Motor neuron (in vitro differentiated cells): ENCODE results near the gene ACSF3. TPM values are rescaled to one million over a fixed set of nuclear protein-coding genes. Genes with fewer than 3 reads are reported as not detected.
"Not testable (repeated sequence)": the region's sequence is repeated elsewhere in the genome, so short reads cannot be mapped to it uniquely, and the experiment has no call there.

Source experiments
- ATAC-seq, 8 experiments: fragments of 200-7000 bp; cut with Tn5 transposase; replicated peaks in 6 of 8; 2 replicates each; pipeline ENCODE4 v1.8.0; 2021; ENCODE audit warnings: mild to moderate bottlenecking in 8 of 8, moderate library complexity in 8 of 8
- H3K27ac ChIP-seq, 2 donors: fragments of 250-450 bp; sonication (Bioruptor Pico); 2 replicates each; pipeline ENCODE4 v1.9.0; 2021; ENCODE audit warnings: antibody characterized with exemption in 2 of 2, mild to moderate bottlenecking in 2 of 2, moderate library complexity in 1 of 2
- H3K4me1 ChIP-seq, 2 donors: fragments of 250-450 bp; sonication (Bioruptor Pico); replicated peaks in 1 of 2; 2 replicates each; pipeline ENCODE4 v1.6.1; 2021; ENCODE audit warnings: antibody characterized with exemption in 2 of 2, mild to moderate bottlenecking in 2 of 2, moderate library complexity in 1 of 2
- H3K4me3 ChIP-seq, 5 donors: fragments of 250-450 bp; sonication (Bioruptor Pico); 2 replicates each; pipeline ENCODE4 v1.9.0; 2021; ENCODE audit warnings: antibody characterized with exemption in 5 of 5, mild to moderate bottlenecking in 5 of 5, moderate library complexity in 4 of 5
- WGBS, 10 experiments: fragments of 450-650 bp; shearing (Covaris generic); methylation state at CpG; one replicate each; pipeline ENCODE4 v1.0.0; 2022; 5-methylcytosine and 5-hydroxymethylcytosine counted together
- in situ Hi-C, 9 experiments: fragments of 400-800 bp; cut with MboI; loops; one replicate each; pipeline ENCODE4 v1.15.0; 2021; ENCODE audit warnings: low sequenced_read_pairs in 9 of 9, low pct_unique_long_range_greater_than_20kb in 2 of 9; ENCODE audit not compliant: unreplicated experiment in 9 of 9
- total RNA-seq, 8 experiments: library from RNA; unstranded; fragments of 300-600 nt; gene quantifications; 2 replicates each; pipeline versions ENCODE4 v1.2.3 to v1.2.4, GENCODE V29; 2022

ACSF3 gene
- total RNA-seq, 8 experiments from 2014 or later = 7.7 to 39.8 (median 13.8) TPM

DNA sequence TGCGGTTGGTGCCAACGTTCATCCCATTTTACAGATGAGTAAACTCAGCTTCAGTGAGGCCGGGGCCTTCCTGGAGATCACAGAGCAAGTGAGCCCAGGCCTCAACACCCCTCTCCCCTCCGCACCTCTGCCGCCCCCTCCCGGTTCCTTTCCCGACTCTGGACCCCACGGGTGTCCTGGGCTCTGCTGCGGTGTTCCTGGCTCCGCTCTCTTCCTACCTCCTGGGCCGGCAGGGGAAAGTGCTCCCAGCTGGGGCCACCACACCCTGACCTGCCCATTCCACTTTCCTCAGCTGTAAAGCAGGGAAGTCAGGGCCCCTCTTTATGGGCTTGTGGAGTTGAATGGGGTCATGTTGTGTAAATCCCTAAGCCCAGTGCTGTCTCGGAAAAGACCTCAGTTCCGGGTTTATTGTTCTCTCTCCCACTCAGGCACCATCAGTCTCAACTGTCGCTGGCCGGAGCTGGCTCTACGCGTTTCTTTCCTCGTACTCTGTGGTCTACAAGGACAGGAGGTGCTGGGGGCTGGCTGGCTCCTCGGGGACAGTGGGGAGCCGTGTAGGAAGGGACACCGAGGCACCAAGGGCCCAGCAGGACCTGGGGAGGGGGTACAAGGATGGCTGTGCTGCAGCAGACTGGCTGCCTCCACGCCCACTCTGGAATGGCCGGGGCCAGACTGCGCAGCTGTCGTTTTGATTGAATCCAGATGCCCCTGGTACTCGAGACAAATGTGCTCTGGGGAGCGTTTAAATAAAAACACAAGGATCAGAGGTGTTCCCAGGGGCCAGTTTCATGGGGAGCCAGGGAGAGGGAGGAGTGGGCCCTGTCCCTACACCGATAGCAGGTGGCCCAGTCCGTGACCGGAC is 21.7 kb upstream of the ACSF3 start:
- peak; percentile 10 to 78 (median 56) for ATAC-seq
- in situ Hi-C loops = no loop called here

DNA sequence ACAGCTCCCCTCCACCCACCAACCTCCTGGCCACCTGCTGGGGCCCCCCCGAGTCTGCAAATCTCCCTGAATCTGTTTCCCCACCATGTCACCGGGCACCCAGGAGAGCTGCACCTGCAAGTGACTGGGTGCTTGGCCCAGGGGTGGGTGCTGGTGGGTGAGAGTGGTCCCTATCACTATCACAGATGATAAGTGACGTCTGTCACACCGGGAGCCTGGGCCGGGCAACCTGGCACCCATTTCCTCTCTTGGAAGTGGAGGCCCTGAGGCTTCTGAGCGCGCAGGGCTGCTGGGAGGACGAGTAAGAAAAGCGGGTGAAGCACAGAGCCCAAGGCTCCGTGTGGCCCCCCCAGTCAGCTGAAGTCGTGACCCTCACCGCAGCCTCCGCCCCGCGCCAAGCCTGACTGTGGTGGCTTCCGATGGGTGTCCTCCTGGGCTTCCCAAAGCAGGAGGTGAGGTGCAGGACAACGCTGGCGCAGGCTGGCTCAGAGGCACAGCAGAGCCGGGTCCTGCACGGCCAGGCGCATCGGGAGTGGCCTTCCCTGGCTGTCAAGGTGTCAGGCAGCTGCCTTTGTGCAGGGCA is 21.0 kb upstream of the ACSF3 start:
- no peak overlapping the region for H3K4me3 ChIP-seq
- 40 to 98% (median 63%) methylated on average over 1 to 9 of the region's 22 CpGs; no CpG with 5 or more reads in 4 of the 10 experiments for WGBS, 10 experiments
- peaks cover 11 to 14% of the 10 kb centered on the region in 2 donors for H3K4me1 ChIP-seq
- peak overlapping the region in 1 of 2 donors; percentile 60 for H3K27ac ChIP-seq
- in situ Hi-C loops = no loop called here
- no peak for ATAC-seq

More for the DNA sequence above, 21.7 kb upstream of the ACSF3 start:
- peak overlapping the region; percentile 60 to 76 for H3K27ac ChIP-seq
- peaks cover 11 to 17% of the 10 kb centered on the region in 2 donors for H3K4me1 ChIP-seq
- WGBS, 10 experiments = 0 to 48% (median 16%) methylated on average over 1 to 16 of the region's 30 CpGs; no CpG with 5 or more reads in 5 of the 10 experiments
- no peak overlapping the region for H3K4me3 ChIP-seq

GRCh38 chr16:89073346-89074071 is 20.1 kb upstream of the ACSF3 start:
- peak in 2 of 8 experiments; percentile 82 to 85 for ATAC-seq
- H3K4me3 ChIP-seq = no peak overlapping the region
- no peak overlapping the region for H3K27ac ChIP-seq
- 13 to 100% (median 93%) methylated on average over 1 to 18 of the region's 34 CpGs; no CpG with 5 or more reads in 3 of the 10 experiments for WGBS, 10 experiments
- in situ Hi-C loops = no loop called here
- H3K4me1 ChIP-seq = peaks cover 11 to 14% of the 10 kb centered on the region in 2 donors

DNA sequence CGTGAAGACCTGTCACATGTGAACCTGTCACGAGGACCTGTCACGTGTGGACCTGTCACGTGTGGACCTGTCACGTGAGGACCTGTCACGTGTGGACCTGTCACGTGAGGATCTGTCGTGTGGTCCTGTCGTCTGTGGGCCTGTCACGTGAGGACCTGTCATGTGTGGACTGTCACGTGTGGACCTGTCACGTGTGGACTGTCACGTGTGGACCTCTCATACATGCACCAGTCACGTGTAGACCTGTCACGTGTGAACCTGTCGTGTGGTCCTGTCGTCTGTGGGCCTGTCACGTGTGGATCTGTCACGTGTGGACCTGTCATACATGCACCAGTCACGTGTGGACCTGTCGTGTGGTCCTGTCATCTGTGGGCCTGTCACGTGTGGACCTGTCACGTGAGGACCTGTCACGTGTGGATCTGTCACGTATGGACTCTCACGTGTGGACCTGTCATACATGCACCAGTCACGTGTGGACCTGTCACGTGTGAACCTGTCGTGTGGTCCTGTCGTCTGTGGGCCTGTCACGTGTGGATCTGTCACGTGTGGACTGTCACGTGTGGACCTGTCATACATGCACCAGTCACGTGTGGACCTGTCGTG is 19.5 kb upstream of the ACSF3 start:
- in situ Hi-C loops, H3K27ac ChIP-seq, H3K4me3 ChIP-seq, ATAC-seq: not testable (repeated sequence)
- WGBS, 10 experiments = 94 to 100% (median 95%) methylated on average over 1 to 9 of the region's 35 CpGs; no CpG with 5 or more reads in 6 of the 10 experiments
- H3K4me1 ChIP-seq = peaks cover 11 to 14% of the 10 kb centered on the region in 2 donors

- Histone ChIP-seq H3K4me3 (no peak overlapping the region), H3K27ac (peak overlapping the region; percentile 30 to 36), H3K4me1 (peaks cover 11 to 14% of the 10 kb centered on the region in 2 donors)
- peak in 5 of 8 experiments; percentile 50 to 74 (median 65) for ATAC-seq
- 72 to 87% (median 80%) methylated on average over 1 to 16 of the region's 37 CpGs; no CpG with 5 or more reads in 7 of the 10 experiments for WGBS, 10 experiments
- in situ Hi-C loops = no loop called here
These were observed 18.6 kb upstream of the ACSF3 start for GRCh38 chr16:89074803-89075688.

DNA sequence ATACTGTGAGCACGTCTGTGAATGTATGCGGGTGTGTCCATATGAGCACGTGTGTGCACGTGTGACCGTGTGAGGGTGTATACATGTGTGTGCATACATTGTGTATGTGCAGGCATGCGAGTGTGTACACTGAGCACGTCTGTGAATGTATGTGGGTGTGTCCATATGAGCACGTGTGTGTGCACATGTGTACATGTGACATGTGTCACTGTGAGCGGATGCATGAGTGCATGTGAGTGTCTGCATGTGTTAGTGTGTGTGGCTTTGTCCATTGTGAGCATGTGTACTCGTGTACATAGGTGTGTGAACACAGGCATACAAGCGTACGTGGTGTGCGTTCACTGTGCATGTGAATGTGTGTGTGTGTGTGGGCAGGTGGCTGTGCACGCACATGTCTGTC is 17.5 kb upstream of the ACSF3 start:
- WGBS, 10 experiments = 60 to 100% (median 87%) methylated on average over 1 to 10 of the region's 14 CpGs; no CpG with 5 or more reads in 3 of the 10 experiments
- in situ Hi-C loops = no loop called here
- peaks cover 11 to 14% of the 10 kb centered on the region in 2 donors for H3K4me1 ChIP-seq
- no peak overlapping the region for H3K27ac ChIP-seq
- ATAC-seq = no peak
- no peak overlapping the region for H3K4me3 ChIP-seq

- ATAC-seq = no peak
- Histone ChIP-seq H3K4me1 (peaks cover 5 to 7% of the 10 kb centered on the region in 2 donors), H3K4me3 (no peak overlapping the region), H3K27ac (no peak overlapping the region)
- WGBS, 10 experiments = 33 to 60% (median 52%) methylated on average over 1 to 2 of the region's 16 CpGs; no CpG with 5 or more reads in 7 of the 10 experiments
- in situ Hi-C loops = no loop called here
These were observed 16.6 kb upstream of the ACSF3 start for GRCh38 chr16:89077076-89077475.

DNA sequence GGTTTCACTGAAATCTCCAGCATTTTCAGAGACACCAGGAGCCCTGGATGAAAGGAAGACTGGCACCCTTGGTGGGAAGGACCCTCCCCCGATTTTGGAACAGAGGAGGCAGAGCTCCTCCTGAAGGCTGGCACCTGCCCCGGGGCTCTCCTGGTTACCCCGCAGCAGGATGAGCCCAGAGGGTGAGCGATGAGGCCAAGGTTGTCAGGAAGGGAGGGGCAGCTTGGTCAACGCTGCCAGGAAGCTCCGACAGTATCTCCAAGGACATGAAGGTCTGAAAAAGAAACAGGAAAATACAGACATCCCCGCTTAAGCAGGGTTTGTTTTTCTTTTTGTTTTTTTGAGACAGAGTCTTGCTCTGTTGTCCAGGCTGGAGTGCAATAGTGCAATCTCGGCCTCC is 15.5 kb upstream of the ACSF3 start:
- Histone ChIP-seq H3K27ac (no peak overlapping the region), H3K4me3 (no peak overlapping the region), H3K4me1 (no peaks in the 10 kb centered on the region)
- in situ Hi-C loops = no loop called here
- 60 to 98% (median 70%) methylated on average over 1 to 7 of the region's 8 CpGs; no CpG with 5 or more reads in 6 of the 10 experiments for WGBS, 10 experiments
- no peak for ATAC-seq

DNA sequence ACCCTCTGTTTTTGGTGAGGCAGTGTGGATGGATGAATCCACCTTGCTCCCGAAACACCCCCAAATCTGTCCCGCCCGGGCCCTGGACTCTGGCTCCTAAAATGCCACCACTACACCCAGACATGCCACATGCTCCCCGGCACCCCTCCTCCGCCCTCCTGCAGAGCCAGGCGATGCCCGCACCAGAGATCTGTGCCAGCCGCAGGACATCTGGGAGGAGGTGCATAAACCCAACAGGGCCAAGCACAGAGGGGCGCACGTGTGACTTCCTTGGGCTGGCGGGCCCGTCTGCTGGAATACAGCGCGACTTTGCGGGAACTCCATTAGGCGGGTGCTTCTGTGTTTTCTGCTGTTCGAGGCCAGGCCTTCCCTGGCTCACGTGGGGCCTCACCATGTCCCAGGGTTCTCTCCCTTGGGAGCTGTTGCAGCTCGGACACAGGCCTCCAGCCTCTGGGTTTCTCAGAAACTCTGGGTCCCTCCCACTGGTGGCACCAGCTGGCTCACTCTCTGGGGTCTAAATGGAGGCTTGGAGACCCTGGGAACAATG is 14.1 kb upstream of the ACSF3 start:
- no peak for ATAC-seq
- Histone ChIP-seq H3K27ac (no peak overlapping the region), H3K4me1 (no peaks in the 10 kb centered on the region), H3K4me3 (no peak overlapping the region)
- 50 to 100% (median 80%) methylated on average over 1 of the region's 19 CpGs; no CpG with 5 or more reads in 7 of the 10 experiments for WGBS, 10 experiments
- in situ Hi-C loops = no loop called here

DNA sequence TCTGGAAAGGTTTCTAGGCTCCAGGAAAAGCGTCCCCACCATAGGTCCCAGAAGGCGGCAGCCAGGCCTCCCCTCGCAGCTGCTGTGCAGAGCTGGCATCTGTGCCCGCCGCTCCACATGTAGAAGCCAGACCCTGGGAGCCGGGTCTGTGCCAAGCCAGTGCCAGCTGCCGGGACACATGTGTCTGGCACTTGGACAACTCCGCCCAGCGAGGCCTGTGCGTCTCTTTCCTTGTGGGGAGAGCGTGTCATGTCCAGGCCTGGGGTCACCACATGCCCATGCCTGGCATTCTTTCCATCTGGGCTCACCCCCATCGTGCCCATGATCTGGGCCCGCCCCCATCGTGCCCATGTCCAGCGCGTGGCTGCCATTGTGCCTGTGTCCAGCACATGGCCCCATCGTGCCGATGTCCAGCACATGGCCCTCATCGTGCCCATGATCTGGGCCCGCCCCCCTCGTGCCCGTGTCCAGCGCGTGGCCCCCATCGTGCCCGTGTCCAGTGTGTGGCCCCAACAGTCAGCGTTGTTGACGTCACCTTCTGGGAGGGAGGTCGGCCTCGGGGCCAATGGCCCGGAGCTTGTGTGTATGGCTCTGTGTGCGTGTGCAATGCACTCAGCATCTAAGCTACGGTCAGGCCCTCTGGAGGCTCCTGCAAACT is 13.3 kb upstream of the ACSF3 start:
- Histone ChIP-seq H3K4me3 (no peak overlapping the region), H3K4me1 (no peaks in the 10 kb centered on the region), H3K27ac (no peak overlapping the region)
- 33 to 94% (median 73%) methylated on average over 1 to 6 of the region's 33 CpGs; no CpG with 5 or more reads in 7 of the 10 experiments for WGBS, 10 experiments
- in situ Hi-C loops = no loop called here
- no peak for ATAC-seq

DNA sequence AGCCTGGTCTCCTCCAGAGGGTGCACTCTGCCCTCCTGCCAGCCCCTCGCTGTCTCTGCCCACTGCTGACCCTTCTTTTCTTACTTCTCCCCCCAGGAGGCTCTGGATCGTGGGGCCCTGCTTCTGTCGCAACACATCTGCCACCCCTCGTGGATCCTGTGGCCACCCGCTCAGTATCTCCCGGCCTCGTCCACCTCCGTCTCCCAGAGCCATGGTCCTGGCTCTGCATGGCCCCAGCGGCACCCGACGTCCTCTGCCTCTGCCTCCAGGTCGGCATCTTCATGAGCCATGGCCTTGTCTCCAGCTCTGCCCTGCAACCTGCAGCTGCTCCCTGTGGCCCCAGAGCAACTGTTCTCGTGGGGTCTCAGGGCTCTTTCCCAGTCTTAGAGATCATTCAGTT is 12.1 kb upstream of the ACSF3 start:
- no peaks in the 10 kb centered on the region for H3K4me1 ChIP-seq
- H3K27ac ChIP-seq = no peak overlapping the region
- no peak overlapping the region for H3K4me3 ChIP-seq
- in situ Hi-C loops = no loop called here
- ATAC-seq = no peak
- 52 to 100% (median 76%) methylated on average over 1 to 7 of the region's 13 CpGs; no CpG with 5 or more reads in 4 of the 10 experiments for WGBS, 10 experiments
